Right lobe of liver (tissue), 6 donors: ENCODE data around the gene PRELID2. TPM values are rescaled to one million over a fixed set of nuclear protein-coding genes. Genes with fewer than 3 reads are reported as not detected.

Experiments
- ATAC-seq, 4 donors: fragments of 200-7000 bp; cut with Tn5 transposase; one replicate each; pipeline ENCODE4 v1.9.1; 2020; ENCODE audit warnings: mild to moderate bottlenecking in 4 of 4, moderate library complexity in 4 of 4
- DNase-seq, 3 donors: peaks; one replicate each; pipeline ENCODE4 v3.0.0-alpha.2; 2020
- H3K27ac ChIP-seq, 3 donors: fragments of 200-600 bp; one replicate each; pipeline ENCODE4 v1.8.0; 2022
- H3K27me3 ChIP-seq, 2 donors: fragments of 200-600 bp; one replicate each; pipeline ENCODE4 v1.8.0; 2022
- H3K36me3 ChIP-seq, 4 donors: fragments of 200-600 bp; sonication (generic) in 1 of 4; one replicate each; pipeline versions ENCODE4 v1.5.1 to v1.8.0; 2017 to 2022; ENCODE audit warnings: control low read depth in 1 of 4
- H3K4me1 ChIP-seq, 4 donors: fragments of 200-600 bp; sonication (generic) in 1 of 4; one replicate each; pipeline versions ENCODE4 v1.5.1 to v1.8.0; 2017 to 2022; ENCODE audit warnings: control low read depth in 1 of 4
- H3K4me3 ChIP-seq, 3 donors: fragments of 200-600 bp; one replicate each; pipeline ENCODE4 v1.8.0; 2022
- H3K9me3 ChIP-seq, 4 donors: fragments of 200-600 bp; sonication (generic) in 1 of 4; one replicate each; pipeline versions ENCODE4 v1.5.1 to v1.8.0; 2017 to 2022; ENCODE audit warnings: control low read depth in 1 of 4
- CTCF ChIP-seq, 4 donors: fragments of 200-600 bp in 3 of 4; fragments of 450-650 bp in 1 of 4; IDR thresholded peaks; one replicate each; pipeline versions ENCODE4 v1.5.1 to v1.8.0; 2016 to 2022; ENCODE audit warnings: antibody characterized with exemption in 4 of 4, mild to moderate bottlenecking in 2 of 4
- POLR2A ChIP-seq: fragments of 450-650 bp; IDR thresholded peaks from one replicate; pipeline ENCODE4 v1.6.1; 2017; ENCODE audit warnings: antibody characterized with exemption, mild to moderate bottlenecking
- WGBS: methylation state at CpG from one replicate; pipeline ENCODE4 v1.1.6; 2018; ENCODE audit warnings: low coverage, low lambda C conversion rate; ENCODE audit not compliant: insufficient coverage; ENCODE audit errors: missing lambda C conversion rate; 5-methylcytosine and 5-hydroxymethylcytosine counted together
- intact Hi-C, 2 donors: fragments of 100-400 bp; cut with DNase I; formaldehyde crosslinking; loops; one replicate each; pipeline versions ENCODE4 v1.11.2 to v1.14.1; 2022
- total RNA-seq, 6 experiments: library from RNA; depleted of rRNA in 2 of 6; stranded (reverse); fragments of >200 nt in 2 of 6; fragmentation: NEBNext Ultra II Directional in 3 of 6; extraction: Animal tissue kit (Norgen Biotek cat#: 25700) in 3 of 6; gene quantifications; one replicate each; pipeline versions ENCODE4 v1.1.0 to v1.2.4, GENCODE V29; 2016 to 2023
- donor health status: DM: no; HTN: yes; CAD: no.
- donor health status: DM: no; HTN: no; CAD: no.
- donor health status: DM: no; HTN: no; CAD: no.
- donor health status: DM: no; HTN: yes; CAD: no.
- donor health status: DM: no; HTN: yes; CAD: no.

Gene PRELID2
- total RNA-seq, 6 experiments from 2014 or later, result 2.6 to 9.3 (median 4.1) TPM

DNA sequence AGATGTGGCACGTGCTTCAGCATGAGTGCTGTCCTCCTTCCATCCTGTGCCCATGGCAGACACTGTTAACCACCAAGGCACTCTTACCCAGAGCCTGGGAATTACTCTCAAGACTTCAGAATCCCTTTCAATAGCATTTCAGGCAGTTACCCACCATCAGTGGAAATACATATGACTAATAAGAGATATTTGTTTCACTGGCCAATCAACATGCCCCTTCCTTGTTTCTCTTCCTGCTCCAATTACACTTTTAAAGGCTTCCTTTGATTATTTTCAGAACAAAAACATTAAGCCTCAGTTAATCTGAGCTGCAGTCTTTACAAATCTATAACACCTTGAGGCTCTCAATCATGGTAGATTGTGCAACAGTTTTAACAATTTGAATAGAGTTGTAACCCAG, 70.8 kb downstream of the PRELID2 start:
- H3K27ac ChIP-seq, result no peak overlapping the region
- DNase-seq (no peak), ATAC-seq (no peak)
- H3K27me3 ChIP-seq, result no peaks in the 10 kb centered on the region
- no peaks in the 10 kb centered on the region for H3K36me3 ChIP-seq
- no peaks in the 10 kb centered on the region for H3K9me3 ChIP-seq
- TF ChIP-seq POLR2A (no peak), CTCF (IDR thresholded peaks at IDR 0.05) (no peak)
- H3K4me1 ChIP-seq, result no peaks in the 10 kb centered on the region
- intact Hi-C loops, result no loop called here
- no peak overlapping the region for H3K4me3 ChIP-seq
- 100% methylated on average over 1 of the region's 1 CpG for WGBS

DNA sequence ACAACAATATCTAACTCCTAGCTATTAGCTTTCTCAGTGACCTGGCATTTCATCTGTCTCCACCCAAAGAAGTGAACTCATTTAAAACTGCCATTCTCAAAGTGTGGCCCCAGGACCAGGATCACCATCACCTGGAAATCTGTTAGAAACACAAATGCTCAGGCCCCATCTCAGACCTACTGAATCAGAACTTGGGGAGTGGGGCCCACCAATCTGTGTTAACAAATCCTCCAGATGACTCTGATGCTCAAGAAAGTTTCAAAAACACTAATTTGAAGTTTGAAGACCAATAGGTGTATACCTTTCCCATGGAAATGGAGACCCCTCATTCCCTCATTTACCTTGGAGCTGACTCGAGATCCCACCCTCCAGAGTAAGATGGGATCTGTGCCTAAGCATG, 72.3 kb downstream of the PRELID2 start:
- intact Hi-C loops, result no loop called here
- no peaks in the 10 kb centered on the region for H3K4me1 ChIP-seq
- no peaks in the 10 kb centered on the region for H3K9me3 ChIP-seq
- TF ChIP-seq CTCF (IDR thresholded peaks at IDR 0.05) (no peak), POLR2A (no peak)
- WGBS, result 88% methylated on average over 1 of the region's 1 CpG
- ATAC-seq, result no peak
- no peak overlapping the region for H3K4me3 ChIP-seq
- H3K27ac ChIP-seq, result no peak overlapping the region
- H3K27me3 ChIP-seq, result no peaks in the 10 kb centered on the region
- DNase-seq, result no peak
- H3K36me3 ChIP-seq, result no peaks in the 10 kb centered on the region

- TF ChIP-seq POLR2A, result no peak
- no peak for TF ChIP-seq CTCF (IDR thresholded peaks at IDR 0.05)
- ATAC-seq (no peak), DNase-seq (no peak)
- Histone ChIP-seq H3K4me1 (no peaks in the 10 kb centered on the region), H3K27me3 (no peaks in the 10 kb centered on the region), H3K36me3 (no peaks in the 10 kb centered on the region), H3K4me3 (no peak overlapping the region), H3K27ac (no peak overlapping the region), H3K9me3 (no peaks in the 10 kb centered on the region)
- intact Hi-C loops, result no loop called here
- WGBS, result 87% methylated on average over 4 of the region's 4 CpGs
These were observed 73.9 kb downstream of the PRELID2 start for GRCh38 chr5:145761254-145761653.

DNA sequence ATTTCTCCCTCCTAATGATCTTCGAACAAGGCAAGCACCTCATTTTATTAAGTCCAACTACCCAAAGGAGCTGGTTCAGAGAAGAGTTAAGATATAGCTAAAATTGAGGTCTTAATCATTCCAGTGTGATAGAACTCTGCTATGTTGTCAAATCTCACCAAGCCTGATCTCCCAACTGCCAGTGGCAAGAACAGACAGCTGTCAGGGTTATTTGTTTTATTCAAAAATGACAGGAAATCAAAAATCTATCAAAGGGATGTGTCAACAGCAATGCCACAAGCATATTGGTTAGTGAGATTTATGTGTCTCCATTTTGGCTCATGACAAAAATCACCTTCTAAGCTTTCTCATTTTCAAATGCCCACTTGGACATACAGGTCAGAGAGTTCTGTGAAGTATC, 74.5 kb downstream of the PRELID2 start:
- DNase-seq (no peak), ATAC-seq (no peak)
- no peaks in the 10 kb centered on the region for H3K36me3 ChIP-seq
- H3K4me1 ChIP-seq, result no peaks in the 10 kb centered on the region
- TF ChIP-seq POLR2A, result no peak
- no peak for TF ChIP-seq CTCF (IDR thresholded peaks at IDR 0.05)
- H3K9me3 ChIP-seq, result no peaks in the 10 kb centered on the region
- intact Hi-C loops, result no loop called here
- 83% methylated on average over 1 of the region's 1 CpG for WGBS
- no peak overlapping the region for H3K4me3 ChIP-seq
- H3K27ac ChIP-seq, result no peak overlapping the region
- no peaks in the 10 kb centered on the region for H3K27me3 ChIP-seq

GRCh38 chr5:145752947-145753346, 82.2 kb downstream of the PRELID2 start:
- no peak for DNase-seq
- TF ChIP-seq CTCF (IDR thresholded peaks at IDR 0.05) (no peak), POLR2A (no peak)
- Histone ChIP-seq H3K27ac (no peak overlapping the region), H3K27me3 (no peaks in the 10 kb centered on the region), H3K4me3 (no peak overlapping the region), H3K36me3 (no peaks in the 10 kb centered on the region), H3K4me1 (no peaks in the 10 kb centered on the region), H3K9me3 (no peaks in the 10 kb centered on the region)
- intact Hi-C loops, result no loop called here
- ATAC-seq, result no peak
- 68% methylated on average over 4 of the region's 5 CpGs for WGBS
